Stimulated activated naive CD8-positive, alpha-beta T cell treated with anti-CD3 and anti-CD28 coated beads, Interleukin-15, Interleukin-2, amounts not matched to agents 100 ng/mL and 50 ng/mL, for 24 hours (primary cell): ENCODE results near the gene HINT2.
A peak's percentile ranks its signal among the peaks of the same experiment; 100 is the strongest.

Source experiments
- H3K27ac Mint-ChIP-seq: one replicate; pipeline ENCODE4 v1.8.0; 2021; ENCODE audit warnings: mild to moderate bottlenecking, mixed read lengths
- H3K27me3 Mint-ChIP-seq: one replicate; pipeline ENCODE4 v1.8.0; 2021; ENCODE audit warnings: mixed read lengths
- H3K36me3 Mint-ChIP-seq: one replicate; pipeline ENCODE4 v1.8.0; 2021; ENCODE audit warnings: low read depth, mixed read lengths
- H3K4me1 Mint-ChIP-seq: one replicate; pipeline ENCODE4 v1.8.0; 2021; ENCODE audit warnings: low read depth, mixed read lengths
- H3K4me3 Mint-ChIP-seq: one replicate; pipeline ENCODE4 v1.8.0; 2021; ENCODE audit warnings: mild to moderate bottlenecking, mixed read lengths
- H3K9me3 Mint-ChIP-seq: one replicate; pipeline ENCODE4 v1.8.0; 2021; ENCODE audit warnings: mixed read lengths

The HINT2 gene

DNA sequence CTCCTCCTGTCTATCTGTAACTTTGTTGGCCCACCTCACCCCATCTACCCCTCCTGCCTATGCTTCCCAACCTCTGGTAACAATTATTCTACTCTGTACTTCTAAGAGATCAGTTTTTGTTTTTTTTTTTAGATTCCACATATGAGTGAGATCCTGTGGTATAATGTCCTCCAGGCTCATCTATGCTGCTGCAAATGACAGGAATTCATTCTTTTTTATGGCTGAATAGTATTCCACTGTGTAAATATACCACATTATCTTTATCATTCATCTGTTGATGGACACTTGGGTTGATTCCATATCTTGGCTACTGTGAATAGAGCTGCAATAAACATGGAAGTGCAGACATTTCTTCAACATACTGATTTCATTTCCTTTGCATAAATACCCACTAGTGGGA, 31.4 kb downstream of the HINT2 start:
- Mint-ChIP-seq H3K4me3 (no peak overlapping the region), H3K27me3 (no peaks in the 10 kb centered on the region), H3K27ac (no peak overlapping the region), H3K9me3 (no peaks in the 10 kb centered on the region), H3K4me1 (no peaks in the 10 kb centered on the region), H3K36me3 (peaks cover 39% of the 10 kb centered on the region)

DNA sequence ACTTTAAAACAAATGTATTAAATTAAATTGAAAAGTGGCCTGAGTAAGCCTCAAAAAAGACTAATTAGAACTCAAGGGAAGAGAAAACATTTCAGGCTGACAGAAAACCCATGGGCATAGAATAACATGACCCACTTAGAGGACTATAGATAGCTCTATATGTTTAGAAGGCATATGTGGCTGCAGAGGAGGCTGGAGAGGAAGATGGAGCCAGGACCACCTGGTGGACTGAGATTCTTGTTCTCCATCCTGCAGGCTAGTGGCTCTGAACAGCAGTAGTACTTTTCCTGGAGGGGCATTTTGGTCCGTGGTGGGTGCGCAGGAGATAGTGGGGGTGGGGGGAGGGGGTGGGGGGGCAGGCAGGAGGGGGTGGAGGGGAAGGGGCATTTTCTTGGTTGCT, 33.8 kb downstream of the HINT2 start:
- Mint-ChIP-seq H3K9me3 (no peaks in the 10 kb centered on the region), H3K4me1 (no peaks in the 10 kb centered on the region), H3K27ac (no peak overlapping the region), H3K27me3 (no peaks in the 10 kb centered on the region), H3K36me3 (peaks cover 28% of the 10 kb centered on the region), H3K4me3 (no peak overlapping the region)

GRCh38 chr9:35778496-35778895, 36.3 kb downstream of the HINT2 start:
- H3K4me1 Mint-ChIP-seq = peaks cover 9% of the 10 kb centered on the region

GRCh38 chr9:35776018-35776417, 38.8 kb downstream of the HINT2 start:
- Mint-ChIP-seq H3K4me3 (no peak overlapping the region), H3K4me1 (peaks cover 9% of the 10 kb centered on the region), H3K27ac (peak overlapping the region; percentile 50), H3K9me3 (no peaks in the 10 kb centered on the region), H3K36me3 (peaks cover 11% of the 10 kb centered on the region), H3K27me3 (no peaks in the 10 kb centered on the region)

More at GRCh38 chr9:35778496-35778895, 36.3 kb downstream of the HINT2 start:
- no peaks in the 10 kb centered on the region for H3K9me3 Mint-ChIP-seq
- H3K4me3 Mint-ChIP-seq = no peak overlapping the region
- H3K27ac Mint-ChIP-seq = no peak overlapping the region
- peaks cover 15% of the 10 kb centered on the region for H3K36me3 Mint-ChIP-seq
- no peaks in the 10 kb centered on the region for H3K27me3 Mint-ChIP-seq

DNA sequence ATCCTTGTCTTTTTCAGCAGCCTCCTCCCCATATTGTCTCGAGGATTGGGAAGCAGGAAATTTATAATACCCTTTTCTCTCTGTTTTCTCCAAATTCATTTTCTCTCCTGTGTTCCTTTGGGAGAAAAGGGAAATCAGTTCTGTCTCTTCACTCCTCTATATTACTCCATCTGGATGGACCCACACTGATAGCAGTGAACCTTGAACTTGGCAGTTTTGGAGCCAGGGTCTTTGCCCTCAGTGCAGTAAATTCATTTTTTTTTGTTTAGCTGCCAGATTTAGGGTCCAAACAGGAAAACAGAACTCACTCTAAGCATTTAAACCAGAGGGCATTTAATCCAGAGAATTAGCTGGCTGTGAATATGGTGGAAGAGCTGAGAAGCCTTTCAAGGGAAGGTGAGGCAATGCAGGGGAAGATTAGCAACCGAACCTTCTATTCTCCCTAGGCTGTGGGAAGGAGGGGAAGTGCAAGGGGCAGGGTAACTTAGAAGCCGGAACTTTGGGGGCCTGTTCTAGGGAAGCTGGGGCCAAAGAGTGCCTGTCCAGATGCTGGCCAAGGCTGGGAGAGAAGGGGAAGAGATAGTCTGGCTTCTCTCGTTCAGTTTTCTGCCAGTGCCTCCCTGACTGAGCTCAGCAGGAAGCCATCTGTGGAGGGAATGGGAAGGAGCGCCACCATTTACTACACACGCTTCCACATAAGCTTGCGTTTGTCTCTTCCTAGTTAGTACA, 39.8 kb downstream of the HINT2 start:
- Mint-ChIP-seq H3K27ac (peak overlapping the region; percentile 24), H3K4me3 (no peak overlapping the region), H3K9me3 (no peaks in the 10 kb centered on the region), H3K36me3 (peaks cover 5% of the 10 kb centered on the region), H3K4me1 (peaks cover 9% of the 10 kb centered on the region), H3K27me3 (no peaks in the 10 kb centered on the region)

DNA sequence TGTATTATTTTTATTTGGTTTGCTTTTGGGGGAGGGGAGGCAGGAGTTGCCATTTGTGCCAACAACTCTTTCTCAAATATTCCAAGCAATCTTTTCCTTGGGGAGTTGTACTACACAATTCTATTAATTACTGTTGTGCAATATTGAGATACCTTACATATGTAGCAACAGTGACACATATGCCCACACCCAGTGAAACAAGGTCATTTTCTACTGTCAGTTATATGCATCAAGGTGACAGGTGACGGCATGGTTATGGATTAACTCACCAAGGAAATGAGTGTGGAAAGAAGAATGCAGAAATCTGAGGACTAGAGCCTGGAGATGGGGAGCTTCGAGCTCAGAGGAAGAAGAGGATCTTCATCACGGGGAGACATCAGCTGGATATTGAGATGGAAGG, 42.9 kb downstream of the HINT2 start:
- Mint-ChIP-seq H3K4me1 (peaks cover 12% of the 10 kb centered on the region), H3K27ac (no peak overlapping the region), H3K4me3 (no peak overlapping the region), H3K9me3 (no peaks in the 10 kb centered on the region), H3K27me3 (no peaks in the 10 kb centered on the region), H3K36me3 (no peaks in the 10 kb centered on the region)

- Mint-ChIP-seq H3K27ac (no peak overlapping the region), H3K9me3 (no peaks in the 10 kb centered on the region), H3K4me1 (peaks cover 15% of the 10 kb centered on the region), H3K36me3 (no peaks in the 10 kb centered on the region), H3K27me3 (no peaks in the 10 kb centered on the region), H3K4me3 (no peak overlapping the region)
Observed at GRCh38 chr9:35771534-35771933, 43.3 kb downstream of the HINT2 start.

GRCh38 chr9:35771075-35771433, 43.8 kb downstream of the HINT2 start:
- Mint-ChIP-seq H3K9me3 (no peaks in the 10 kb centered on the region), H3K27me3 (no peaks in the 10 kb centered on the region), H3K4me1 (peaks cover 19% of the 10 kb centered on the region), H3K27ac (no peak overlapping the region), H3K36me3 (no peaks in the 10 kb centered on the region), H3K4me3 (no peak overlapping the region)

DNA sequence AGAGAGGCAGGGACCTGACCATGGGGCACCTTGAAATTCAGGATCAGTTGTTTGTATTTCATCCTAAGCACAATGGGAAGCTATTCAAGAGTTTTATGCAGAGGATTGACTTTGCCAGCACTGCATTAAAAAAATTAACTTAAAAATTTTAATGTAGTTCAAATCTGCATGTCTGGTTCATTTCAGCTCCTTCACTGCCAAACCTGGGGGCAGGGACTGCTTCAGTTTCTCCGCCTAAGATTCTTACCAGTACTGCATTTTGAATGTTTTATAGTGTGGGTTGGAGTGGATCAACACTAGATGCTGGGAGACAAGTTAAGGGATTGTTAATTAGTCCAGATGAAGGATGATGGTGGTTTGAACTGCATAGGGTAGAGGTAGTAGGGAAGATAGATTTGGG, 45.1 kb downstream of the HINT2 start:
- Mint-ChIP-seq H3K4me1 (peaks cover 11% of the 10 kb centered on the region), H3K27ac (no peak overlapping the region), H3K27me3 (no peaks in the 10 kb centered on the region), H3K36me3 (no peaks in the 10 kb centered on the region), H3K9me3 (no peaks in the 10 kb centered on the region), H3K4me3 (no peak overlapping the region)

DNA sequence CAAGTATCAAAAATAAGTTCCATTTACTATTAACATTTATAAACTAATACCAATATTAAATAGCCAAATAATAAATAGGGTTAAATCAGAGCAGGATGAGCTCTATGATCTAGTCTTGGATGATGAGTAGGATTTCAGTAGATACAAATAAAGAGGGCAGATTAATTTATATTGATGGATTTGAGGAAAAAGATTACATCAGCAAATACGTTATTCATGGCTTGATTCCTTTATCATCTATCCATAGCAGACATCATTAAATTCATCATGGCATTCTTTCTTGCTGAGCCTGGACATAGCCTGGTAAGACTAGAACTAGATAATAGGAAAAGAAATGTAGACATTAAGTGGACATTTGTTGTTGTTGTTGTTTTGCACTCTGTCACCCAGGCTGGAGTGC, 47.4 kb downstream of the HINT2 start:
- no peaks in the 10 kb centered on the region for H3K27me3 Mint-ChIP-seq
- no peak overlapping the region for H3K27ac Mint-ChIP-seq
- H3K4me3 Mint-ChIP-seq = no peak overlapping the region
- peaks cover 11% of the 10 kb centered on the region for H3K4me1 Mint-ChIP-seq
- no peaks in the 10 kb centered on the region for H3K9me3 Mint-ChIP-seq
- no peaks in the 10 kb centered on the region for H3K36me3 Mint-ChIP-seq

- H3K4me1 Mint-ChIP-seq = peaks cover 11% of the 10 kb centered on the region
Observed at GRCh38 chr9:35766997-35767396, 47.8 kb downstream of the HINT2 start.

DNA sequence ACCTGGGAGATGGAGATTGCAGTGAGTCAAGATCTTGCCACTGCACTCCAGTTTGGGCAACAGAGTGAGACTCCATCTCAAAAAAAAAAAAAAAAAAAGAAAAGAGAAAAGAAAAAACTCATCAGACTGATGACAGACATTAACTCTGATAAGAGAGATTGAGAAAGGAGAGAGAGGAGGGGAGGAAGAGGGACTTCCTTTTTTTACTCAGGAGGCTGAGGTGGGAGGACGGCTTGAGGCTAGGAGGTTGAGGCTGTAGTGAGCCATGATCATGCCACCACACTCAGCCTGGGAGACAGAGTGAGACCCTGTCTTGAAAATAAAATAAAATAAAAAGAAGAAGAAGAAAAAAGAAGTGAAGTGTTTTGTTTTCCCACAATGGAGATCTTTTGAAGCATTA, 51.0 kb downstream of the HINT2 start:
- Mint-ChIP-seq H3K27ac (no peak overlapping the region), H3K36me3 (peaks cover 16% of the 10 kb centered on the region), H3K27me3 (no peaks in the 10 kb centered on the region), H3K4me3 (no peak overlapping the region), H3K4me1 (peaks cover 25% of the 10 kb centered on the region), H3K9me3 (no peaks in the 10 kb centered on the region)

More at GRCh38 chr9:35766997-35767396, 47.8 kb downstream of the HINT2 start:
- Mint-ChIP-seq H3K27ac (no peak overlapping the region), H3K27me3 (no peaks in the 10 kb centered on the region), H3K9me3 (no peaks in the 10 kb centered on the region), H3K36me3 (peaks cover under 1% of the 10 kb centered on the region), H3K4me3 (no peak overlapping the region)

DNA sequence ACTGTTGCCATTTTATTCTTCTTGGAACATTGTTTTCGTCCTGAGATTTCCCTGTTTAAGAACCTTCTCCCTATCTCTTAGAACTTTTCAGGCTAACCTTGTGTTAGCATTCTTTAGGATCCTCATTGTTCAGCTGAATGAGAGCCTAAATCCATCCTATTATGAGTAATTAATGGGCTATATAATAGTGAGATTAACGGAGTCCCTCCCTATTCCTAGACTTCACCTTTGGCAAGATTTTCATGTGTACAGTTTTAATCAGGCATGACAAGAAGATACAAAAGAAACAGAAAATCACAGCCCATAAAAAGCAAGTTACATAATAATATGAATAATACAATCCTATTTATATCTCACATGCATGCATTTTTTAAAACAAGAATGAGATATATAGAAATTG, 51.7 kb downstream of the HINT2 start:
- Mint-ChIP-seq H3K9me3 (no peaks in the 10 kb centered on the region), H3K4me3 (no peak overlapping the region), H3K4me1 (peaks cover 31% of the 10 kb centered on the region), H3K36me3 (peaks cover 16% of the 10 kb centered on the region), H3K27ac (no peak overlapping the region), H3K27me3 (no peaks in the 10 kb centered on the region)
